NCI-H748 (cell line): ENCODE results near the gene RELN.

Experiments
- DNase-seq: peaks from one replicate; lab custom pipeline; 2025; ENCODE audit not compliant: unreplicated experiment; lab: John Stamatoyannopoulos, UW

The RELN gene

GRCh38 chr7:103690242-103690974, 299.1 kb downstream of the RELN start:
- DNase-seq = no peak

- peak; percentile 58 for DNase-seq
Observed at GRCh38 chr7:103689255-103689654, 300.2 kb downstream of the RELN start.

GRCh38 chr7:103687951-103688350, 301.5 kb downstream of the RELN start:
- DNase-seq = peak; percentile 63

DNA sequence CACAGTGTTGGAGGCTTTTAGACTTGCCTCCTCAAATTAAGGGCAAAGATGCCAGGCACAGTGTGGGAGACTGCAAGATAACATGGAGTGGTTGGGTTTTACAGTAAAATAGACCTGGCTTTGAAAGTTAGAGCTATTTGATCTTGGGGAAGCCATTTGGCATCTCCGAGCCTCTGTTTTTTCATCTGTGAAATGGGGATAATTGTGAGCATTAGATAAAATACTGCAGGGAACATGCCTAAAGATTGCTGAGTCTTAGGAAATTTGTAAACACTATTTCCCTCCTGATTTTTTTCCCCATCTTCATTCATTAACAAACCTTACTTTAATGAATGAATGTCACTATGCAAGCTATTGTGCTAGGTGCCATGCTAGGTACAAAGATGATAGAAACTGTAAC, 302.2 kb downstream of the RELN start:
- no peak for DNase-seq

GRCh38 chr7:103686763-103687162, 302.7 kb downstream of the RELN start:
- DNase-seq = no peak

DNA sequence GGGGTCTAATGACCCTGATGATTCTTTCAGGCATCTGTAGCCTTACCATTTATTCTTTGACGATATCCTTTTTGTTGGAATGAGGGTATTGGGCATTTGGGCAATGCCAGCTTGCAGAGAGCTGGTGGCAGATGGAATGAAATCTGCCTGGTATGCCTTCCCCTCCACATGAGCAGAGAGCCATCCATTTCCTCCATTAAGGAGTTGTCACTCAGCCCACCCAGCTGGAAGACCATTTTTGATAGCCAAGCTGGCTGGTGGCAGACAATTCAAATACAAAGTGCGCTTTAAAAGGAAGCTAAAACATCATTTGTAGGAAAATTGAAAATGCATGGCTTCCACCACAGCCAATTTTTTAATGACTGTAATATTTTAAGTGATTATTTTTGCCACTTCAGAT, 303.4 kb downstream of the RELN start:
- no peak for DNase-seq

- DNase-seq = no peak
Observed at GRCh38 chr7:103685646-103686045, 303.8 kb downstream of the RELN start.

GRCh38 chr7:103683348-103683747, 306.1 kb downstream of the RELN start:
- DNase-seq = no peak

- no peak for DNase-seq
Observed at GRCh38 chr7:103680161-103681144, 309.0 kb downstream of the RELN start.

- DNase-seq = no peak
Observed at GRCh38 chr7:103679151-103680132, 310.0 kb downstream of the RELN start.

- DNase-seq = no peak
Observed at GRCh38 chr7:103668279-103668941, 321.0 kb downstream of the RELN start.

- DNase-seq = no peak
Observed at GRCh38 chr7:103666326-103666725, 323.1 kb downstream of the RELN start.

- DNase-seq = no peak
Observed at GRCh38 chr7:103664577-103664976, 324.9 kb downstream of the RELN start.

- DNase-seq = peak; percentile 13
Observed at GRCh38 chr7:103660455-103661371, 328.7 kb downstream of the RELN start.

GRCh38 chr7:103658055-103659005, 331.1 kb downstream of the RELN start:
- DNase-seq = no peak

GRCh38 chr7:103657474-103657894, 332.0 kb downstream of the RELN start:
- no peak for DNase-seq

DNA sequence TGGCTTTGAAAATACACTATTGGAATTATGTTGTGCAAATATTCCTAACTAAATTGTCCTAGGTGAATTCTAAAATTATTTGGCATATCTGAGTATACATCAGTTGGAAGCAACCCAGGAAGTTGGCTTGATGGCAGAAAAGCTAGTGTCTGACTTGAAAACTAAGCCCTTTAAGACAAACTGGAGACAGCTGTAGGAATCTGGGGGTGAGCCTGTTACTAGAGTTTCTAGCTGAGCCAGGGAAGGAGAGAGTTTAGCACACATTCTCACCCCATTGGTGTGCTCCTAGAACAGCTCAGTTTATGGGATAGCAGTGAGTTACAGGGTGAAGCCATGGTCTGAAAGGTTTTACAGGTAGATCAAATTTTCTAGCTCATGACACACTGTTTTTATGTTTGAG, 333.2 kb downstream of the RELN start:
- DNase-seq = no peak
